ENCODE results near the gene MKRN2OS. TPM values are rescaled to one million over a fixed set of nuclear protein-coding genes. Genes with fewer than 3 reads are reported as not detected.

Gene MKRN2OS
- total and polyA plus RNA-seq, 2 donors (not counting 3 experiments of a cell fraction or from before 2014, with no cell fraction given), result not detected

DNA sequence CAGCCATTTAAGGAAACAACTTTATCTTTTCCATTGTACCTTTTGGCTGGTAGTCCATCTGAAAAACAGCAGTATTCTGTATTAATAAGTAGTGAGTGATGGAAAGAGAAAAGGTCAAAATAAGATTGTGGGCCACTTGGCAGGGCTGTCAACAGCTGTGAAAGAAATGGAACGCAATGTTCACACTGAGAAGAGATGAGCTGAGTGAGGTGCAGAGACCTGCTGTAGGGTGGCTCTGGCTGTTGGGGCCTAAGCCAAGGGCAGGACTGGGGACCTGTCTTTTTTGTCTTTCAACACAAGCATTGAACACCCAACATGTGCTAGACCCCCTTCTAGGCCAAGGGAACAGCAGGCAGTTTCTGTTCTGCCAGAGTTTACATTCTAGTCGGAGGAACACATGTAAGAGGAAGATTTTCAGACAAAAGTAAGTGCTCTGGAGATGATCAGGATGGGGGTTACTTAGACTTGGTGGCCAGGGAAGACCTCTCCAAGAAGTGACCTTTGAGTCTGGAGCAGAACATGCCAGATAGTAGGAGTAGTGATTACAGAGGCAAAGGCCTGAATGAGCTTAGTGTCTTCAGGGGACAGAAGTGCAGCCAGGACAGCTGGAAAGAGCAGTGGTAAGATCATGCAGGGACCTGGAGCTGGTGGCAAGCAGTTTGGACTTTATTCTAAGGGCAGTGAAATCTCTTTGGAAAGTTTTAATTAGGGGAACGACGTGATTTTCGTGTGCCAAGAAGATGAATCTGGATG is 31.4 kb downstream of the MKRN2OS start:
- Histone ChIP-seq H3K9ac (replicated peaks; ENCODE audit: extremely low read depth, insufficient read depth, low read length) (no peak overlapping the region), H3K27me3 (ENCODE audit: control insufficient read depth in 2 of 2, insufficient read depth in 2 of 2, low read length in 2 of 2) (no peaks in the 10 kb centered on the region), H3K4me3 (replicated peaks in 1 of 3; ENCODE audit: insufficient read depth in 1 of 3, low read depth in 1 of 3, low read length in 3 of 3) (no peak overlapping the region), H2AFZ (ENCODE audit: low read depth, low read length) (no peak overlapping the region), H3K36me3 (ENCODE audit: control insufficient read depth in 2 of 2, extremely low read depth in 1 of 2, insufficient read depth in 2 of 2, low read length in 2 of 2) (no peaks in the 10 kb centered on the region), H3K9me1 (replicated peaks; ENCODE audit: control insufficient read depth, extremely low read depth, insufficient read depth, low read length) (no peaks in the 10 kb centered on the region), H3K27ac (ENCODE audit: insufficient read depth, low read depth, low read length) (no peak overlapping the region), H3K79me2 (ENCODE audit: control insufficient read depth, insufficient read depth, low read length) (no peaks in the 10 kb centered on the region), H3K9me3 (replicated peaks; ENCODE audit: control insufficient read depth, insufficient read depth, low read length) (no peaks in the 10 kb centered on the region), H3K4me1 (ENCODE audit: control insufficient read depth, extremely low read depth, insufficient read depth, low read length) (peaks cover under 1% of the 10 kb centered on the region), H4K20me1 (replicated peaks; ENCODE audit: control insufficient read depth, extremely low read depth, insufficient read depth, low read length) (no peaks in the 10 kb centered on the region), H3K4me2 (ENCODE audit: insufficient read depth, low read length) (no peak overlapping the region)
- TF ChIP-seq POLR2A (IDR thresholded peaks at IDR 0.05; ENCODE audit: low read depth, low read length) (no peak), GATA2 (IDR thresholded peaks at IDR 0.05; ENCODE audit: insufficient read depth, insufficient read length, low read depth, low read length) (no peak), EZH2 (IDR thresholded peaks at IDR 0.05; ENCODE audit: borderline replicate concordance, low read depth, low read length, severe bottlenecking) (no peak), FOS (IDR thresholded peaks at IDR 0.05; ENCODE audit: borderline replicate concordance, insufficient read depth, low read length) (no peak), JUN (IDR thresholded peaks at IDR 0.05; ENCODE audit: borderline replicate concordance, insufficient read depth, insufficient read length, low read depth) (no peak)
- TF ChIP-seq, protein P1, sequence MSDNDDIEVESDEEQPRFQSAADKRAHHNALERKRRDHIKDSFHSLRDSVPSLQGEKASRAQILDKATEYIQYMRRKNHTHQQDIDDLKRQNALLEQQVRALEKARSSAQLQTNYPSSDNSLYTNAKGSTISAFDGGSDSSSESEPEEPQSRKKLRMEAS (IDR thresholded peaks at IDR 0.05; ENCODE audit: insufficient read depth, insufficient read length), result no peak
- CTCF ChIA-PET, result interaction anchor here (0.9 to 1.0 kb wide), 2 partner anchors 23 to 49 kb away, joined by 3 read pairs; no protein-coding TSS in a partner anchor
- dilution Hi-C loops (cut with MboI; ENCODE audit: extremely low pct_ligation_motif_present, low sequenced_read_pairs) (no loop called here), intact Hi-C loops (cut with micrococcal nuclease) (no loop called here)
- FAIRE-seq, result no peak
- BruUV-seq (replicated peaks), result no TSS peak
- POLR2A ChIA-PET, result no interaction called here
- no peak for DNase-seq (ENCODE audit: low read depth, low spot score)

DNA sequence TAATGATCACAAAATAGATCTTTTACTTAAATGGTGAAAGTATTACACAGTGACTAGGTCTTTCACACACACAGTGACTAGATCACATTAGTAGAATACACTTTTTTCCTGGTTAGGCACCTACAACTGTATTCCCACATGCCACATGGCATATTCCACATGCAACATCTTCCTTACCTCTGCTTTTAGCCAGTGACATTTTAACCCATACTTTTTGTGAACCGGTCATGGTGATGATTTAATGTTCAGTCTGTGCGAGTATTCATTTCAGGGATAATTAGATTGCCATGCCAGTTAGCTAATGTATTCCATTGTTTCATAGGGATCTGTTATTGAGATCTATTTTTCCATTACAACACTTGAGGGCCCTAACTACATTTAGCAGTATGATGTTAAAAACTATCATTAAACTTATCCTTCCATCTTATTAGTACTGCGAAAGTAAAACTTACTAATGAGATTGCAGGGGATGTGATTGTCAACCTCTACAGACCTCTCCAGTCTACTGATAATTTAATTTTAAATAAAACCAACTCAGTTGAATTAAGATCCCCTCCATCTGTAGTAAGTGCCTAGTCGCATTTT is 32.7 kb downstream of the MKRN2OS start:
- no peak overlapping the region for H2AFZ ChIP-seq (ENCODE audit: low read depth, low read length)
- H3K79me2 ChIP-seq (ENCODE audit: control insufficient read depth, insufficient read depth, low read length), result no peaks in the 10 kb centered on the region
- H3K27me3 ChIP-seq (ENCODE audit: control insufficient read depth in 2 of 2, insufficient read depth in 2 of 2, low read length in 2 of 2), result no peaks in the 10 kb centered on the region
- FAIRE-seq (no peak), DNase-seq (ENCODE audit: low read depth, low spot score) (no peak)
- dilution Hi-C loops (cut with MboI; ENCODE audit: extremely low pct_ligation_motif_present, low sequenced_read_pairs) (no loop called here), intact Hi-C loops (cut with micrococcal nuclease) (no loop called here)
- H3K4me1 ChIP-seq (ENCODE audit: control insufficient read depth, extremely low read depth, insufficient read depth, low read length), result peaks cover 13% of the 10 kb centered on the region
- H3K4me2 ChIP-seq (ENCODE audit: insufficient read depth, low read length), result no peak overlapping the region
- H3K9ac ChIP-seq (replicated peaks; ENCODE audit: extremely low read depth, insufficient read depth, low read length), result no peak overlapping the region
- no peak for TF ChIP-seq FOS (IDR thresholded peaks at IDR 0.05; ENCODE audit: borderline replicate concordance, insufficient read depth, low read length)
- no peak for TF ChIP-seq JUN (IDR thresholded peaks at IDR 0.05; ENCODE audit: borderline replicate concordance, insufficient read depth, insufficient read length, low read depth)
- TF ChIP-seq, protein P1 (IDR thresholded peaks at IDR 0.05; ENCODE audit: insufficient read depth, insufficient read length), result no peak
- TF ChIP-seq EZH2 (IDR thresholded peaks at IDR 0.05; ENCODE audit: borderline replicate concordance, low read depth, low read length, severe bottlenecking), result no peak
- TF ChIP-seq POLR2A (IDR thresholded peaks at IDR 0.05; ENCODE audit: low read depth, low read length), result no peak
- no peak for TF ChIP-seq POLR2AphosphoS5 (IDR thresholded peaks at IDR 0.05; ENCODE audit: insufficient read depth, low read depth, low read length)
- no peak for TF ChIP-seq GATA2 (IDR thresholded peaks at IDR 0.05; ENCODE audit: insufficient read depth, insufficient read length, low read depth, low read length)
- no peak for TF ChIP-seq MYC (IDR thresholded peaks at IDR 0.05; ENCODE audit: low read depth, low read length)
- TF ChIP-seq, protein P2, sequence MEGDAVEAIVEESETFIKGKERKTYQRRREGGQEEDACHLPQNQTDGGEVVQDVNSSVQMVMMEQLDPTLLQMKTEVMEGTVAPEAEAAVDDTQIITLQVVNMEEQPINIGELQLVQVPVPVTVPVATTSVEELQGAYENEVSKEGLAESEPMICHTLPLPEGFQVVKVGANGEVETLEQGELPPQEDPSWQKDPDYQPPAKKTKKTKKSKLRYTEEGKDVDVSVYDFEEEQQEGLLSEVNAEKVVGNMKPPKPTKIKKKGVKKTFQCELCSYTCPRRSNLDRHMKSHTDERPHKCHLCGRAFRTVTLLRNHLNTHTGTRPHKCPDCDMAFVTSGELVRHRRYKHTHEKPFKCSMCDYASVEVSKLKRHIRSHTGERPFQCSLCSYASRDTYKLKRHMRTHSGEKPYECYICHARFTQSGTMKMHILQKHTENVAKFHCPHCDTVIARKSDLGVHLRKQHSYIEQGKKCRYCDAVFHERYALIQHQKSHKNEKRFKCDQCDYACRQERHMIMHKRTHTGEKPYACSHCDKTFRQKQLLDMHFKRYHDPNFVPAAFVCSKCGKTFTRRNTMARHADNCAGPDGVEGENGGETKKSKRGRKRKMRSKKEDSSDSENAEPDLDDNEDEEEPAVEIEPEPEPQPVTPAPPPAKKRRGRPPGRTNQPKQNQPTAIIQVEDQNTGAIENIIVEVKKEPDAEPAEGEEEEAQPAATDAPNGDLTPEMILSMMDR (IDR thresholded peaks at IDR 0.05; ENCODE audit: extremely low read depth in 1 of 2, insufficient read depth in 1 of 2, low read depth in 1 of 2, low read length in 2 of 2), result no peak
- ChIA-PET POLR2A (no interaction called here), CTCF (interaction anchor here (1.0 kb wide), 1 partner anchor 24 kb away, joined by 3 read pairs; no protein-coding TSS in a partner anchor)
- H4K20me1 ChIP-seq (replicated peaks; ENCODE audit: control insufficient read depth, extremely low read depth, insufficient read depth, low read length), result no peaks in the 10 kb centered on the region
- no peaks in the 10 kb centered on the region for H3K36me3 ChIP-seq (ENCODE audit: control insufficient read depth in 2 of 2, extremely low read depth in 1 of 2, insufficient read depth in 2 of 2, low read length in 2 of 2)
- no peaks in the 10 kb centered on the region for H3K9me1 ChIP-seq (replicated peaks; ENCODE audit: control insufficient read depth, extremely low read depth, insufficient read depth, low read length)
- no peak overlapping the region for H3K27ac ChIP-seq (ENCODE audit: insufficient read depth, low read depth, low read length)
- no peak overlapping the region for H3K4me3 ChIP-seq (replicated peaks in 1 of 3; ENCODE audit: insufficient read depth in 1 of 3, low read depth in 1 of 3, low read length in 3 of 3)
- H3K9me3 ChIP-seq (replicated peaks; ENCODE audit: control insufficient read depth, insufficient read depth, low read length), result no peaks in the 10 kb centered on the region
- BruUV-seq (replicated peaks), result no TSS peak

All from endothelial cell of umbilical vein (primary cell).